PC-3 (cell line): ENCODE measurements around the gene MISP. TPM values are rescaled to one million over a fixed set of nuclear protein-coding genes. Genes with fewer than 3 reads are reported as not detected.

Experiments
- ATAC-seq: fragments of 200-7000 bp; cut with Tn5 transposase; 2 replicates; pipeline ENCODE4 v1.9.1; 2020; ENCODE audit warnings: mild to moderate bottlenecking, moderate library complexity
- BruUV-seq: library from RNA; stranded (reverse); fragments of 400-500 nt; replicated peaks from 2 replicates; lab custom pipeline; 2021; lab: Mats Ljungman, UMichigan
- CTCF ChIA-PET: fragments of 300-600 bp; sonication (Branson Sonifier 250); formaldehyde crosslinking; loops from one replicate; lab custom pipeline; 2022; ENCODE audit warnings: antibody characterized with exemption; lab: Charles Lee
- POLR2A ChIA-PET: fragments of 300-600 bp; sonication (Branson Sonifier 250); formaldehyde crosslinking; loops from one replicate; lab custom pipeline; 2022; ENCODE audit warnings: antibody characterized with exemption; ENCODE audit not compliant: unreplicated experiment; lab: Charles Lee
- DNase-seq: peaks from one replicate; pipeline ENCODE4 v3.0.0-alpha.2; 2015
- H2AFZ ChIP-seq: fragments of 300-600 bp; sonication (generic); 2 replicates; pipeline ENCODE4 v1.6.0; 2016; ENCODE audit warnings: antibody characterized with exemption, low read length
- H3F3A ChIP-seq: fragments of 300-600 bp; sonication (generic); one replicate; pipeline ENCODE4 v1.6.0; 2017; ENCODE audit warnings: antibody characterized with exemption, low read length, control low read depth, mild to moderate bottlenecking; ENCODE audit not compliant: unreplicated experiment
- H3K27ac ChIP-seq: fragments of 300-600 bp; sonication (generic); 2 replicates; pipeline ENCODE4 v1.5.1; 2016; ENCODE audit warnings: mild to moderate bottlenecking, low read length
- H3K27me3 ChIP-seq: fragments of 300-600 bp; sonication (generic); 2 replicates; pipeline ENCODE4 v1.6.1; 2016; ENCODE audit warnings: low read length, mixed read lengths
- H3K36me3 ChIP-seq: fragments of 300-600 bp; sonication (generic); 2 replicates; pipeline ENCODE4 v1.6.1; 2016; ENCODE audit warnings: low read depth, mixed run types, low read length, mixed read lengths
- H3K4me1 ChIP-seq: fragments of 300-600 bp; sonication (generic); 2 replicates; pipeline ENCODE4 v1.5.1; 2016; ENCODE audit warnings: low read length; ENCODE audit not compliant: insufficient read depth
- H3K4me2 ChIP-seq: fragments of 300-600 bp; sonication (generic); 2 replicates; pipeline ENCODE4 v1.6.0; 2016; ENCODE audit warnings: low read length
- H3K4me3 ChIP-seq: fragments of 300-600 bp; sonication (generic); 2 replicates; pipeline ENCODE4 v1.5.1; 2016; ENCODE audit warnings: mild to moderate bottlenecking, low read length, mixed read lengths
- H3K79me2 ChIP-seq: fragments of 300-600 bp; sonication (generic); 2 replicates; pipeline ENCODE4 v1.6.1; 2017; ENCODE audit warnings: low read length, mixed read lengths
- H3K9ac ChIP-seq: fragments of 300-600 bp; sonication (generic); 2 replicates; pipeline ENCODE4 v1.6.0; 2016; ENCODE audit warnings: mild to moderate bottlenecking, low read length
- H3K9me2 ChIP-seq: fragments of 300-600 bp; sonication (generic); replicated peaks from 2 replicates; pipeline ENCODE4 v1.6.1; 2016; ENCODE audit warnings: mixed run types, low read length, mixed read lengths
- H3K9me3 ChIP-seq: fragments of 300-600 bp; sonication (generic); 2 replicates; pipeline ENCODE4 v1.6.1; 2016; ENCODE audit warnings: low read length, mixed read lengths
- H4K20me1 ChIP-seq: fragments of 300-600 bp; sonication (generic); 2 replicates; pipeline ENCODE4 v1.6.1; 2016; ENCODE audit warnings: low read length, mixed read lengths
- CTCF ChIP-seq: fragments of 300-600 bp; sonication (generic); conservative IDR thresholded peaks from 2 replicates; pipeline ENCODE4 v1.5.1; 2017; ENCODE audit warnings: antibody characterized with exemption, low read depth, mild to moderate bottlenecking, low read length
- EZH2 ChIP-seq: fragments of 300-600 bp; sonication (generic); IDR thresholded peaks from one replicate; pipeline ENCODE4 v1.6.1; 2017; ENCODE audit warnings: antibody characterized with exemption, mild to moderate bottlenecking, low read length; ENCODE audit not compliant: unreplicated experiment
- EZH2phosphoT487 ChIP-seq: fragments of 300-600 bp; sonication (generic); IDR thresholded peaks from 2 replicates; pipeline ENCODE4 v1.6.1; 2018; ENCODE audit warnings: mild to moderate bottlenecking, antibody characterized with exemption, low read length, borderline replicate concordance
- intact Hi-C: fragments of 100-400 bp; cut with micrococcal nuclease; formaldehyde crosslinking; loops from 2 replicates; pipeline ENCODE4 v1.9.0; 2023
- total RNA-seq: library from RNA; depleted of rRNA; stranded (reverse); fragments of >200 nt; gene quantifications from 2 replicates; pipeline ENCODE4 v1.2.3, GENCODE V29; 2014

Gene MISP
- total RNA-seq, 1 experiment from 2014 or later: 115 TPM

GRCh38 chr19:803686-804418 is 52.9 kb downstream of the MISP start:
- Histone ChIP-seq H4K20me1 (peaks cover 88% of the 10 kb centered on the region), H3K36me3 (peaks cover 86% of the 10 kb centered on the region), H3F3A (no peaks in the 10 kb centered on the region), H3K27me3 (no peaks in the 10 kb centered on the region), H3K4me2 (no peak overlapping the region), H3K4me1 (peaks cover 26% of the 10 kb centered on the region), H3K4me3 (no peak overlapping the region), H3K79me2 (peaks cover 92% of the 10 kb centered on the region), H3K9me2 (no peaks in the 10 kb centered on the region), H3K9ac (no peak overlapping the region), H3K9me3 (no peaks in the 10 kb centered on the region), H2AFZ (no peak overlapping the region), H3K27ac (no peak overlapping the region)
- CTCF ChIA-PET: no interaction called here
- intact Hi-C loops: no loop called here
- POLR2A ChIA-PET: no interaction called here
- DNase-seq: no peak
- no peak for TF ChIP-seq EZH2phosphoT487
- no peak for TF ChIP-seq EZH2
- TF ChIP-seq CTCF: no peak
- no TSS peak for BruUV-seq
- ATAC-seq: no peak

GRCh38 chr19:804419-805165 is 53.7 kb downstream of the MISP start:
- Histone ChIP-seq H3F3A (no peaks in the 10 kb centered on the region), H2AFZ (no peak overlapping the region), H3K4me3 (no peak overlapping the region), H3K27me3 (no peaks in the 10 kb centered on the region), H3K4me2 (no peak overlapping the region), H3K36me3 (peaks cover 82% of the 10 kb centered on the region), H3K9ac (no peak overlapping the region), H3K79me2 (peaks cover 85% of the 10 kb centered on the region), H4K20me1 (peaks cover 81% of the 10 kb centered on the region), H3K27ac (no peak overlapping the region), H3K9me2 (no peaks in the 10 kb centered on the region), H3K9me3 (no peaks in the 10 kb centered on the region), H3K4me1 (peaks cover 22% of the 10 kb centered on the region)
- TF ChIP-seq EZH2: no peak
- TF ChIP-seq EZH2phosphoT487: no peak
- TF ChIP-seq CTCF: no peak
- intact Hi-C loops: no loop called here
- DNase-seq (no peak), ATAC-seq (no peak)
- ChIA-PET CTCF (no interaction called here), POLR2A (no interaction called here)
- BruUV-seq: no TSS peak

- Histone ChIP-seq H3K4me1 (peaks cover 17% of the 10 kb centered on the region), H4K20me1 (peaks cover 75% of the 10 kb centered on the region), H3K36me3 (peaks cover 82% of the 10 kb centered on the region), H3K9me2 (no peaks in the 10 kb centered on the region), H3K9me3 (no peaks in the 10 kb centered on the region), H3K79me2 (peaks cover 79% of the 10 kb centered on the region), H3K9ac (no peak overlapping the region), H2AFZ (no peak overlapping the region), H3K4me2 (no peak overlapping the region), H3K27me3 (no peaks in the 10 kb centered on the region), H3K4me3 (no peak overlapping the region), H3K27ac (no peak overlapping the region), H3F3A (no peaks in the 10 kb centered on the region)
- intact Hi-C loops: no loop called here
- ChIA-PET POLR2A (no interaction called here), CTCF (no interaction called here)
- BruUV-seq: no TSS peak
- ATAC-seq (no peak), DNase-seq (no peak)
- no peak for TF ChIP-seq CTCF
- TF ChIP-seq EZH2phosphoT487: no peak
- no peak for TF ChIP-seq EZH2
These were observed 54.2 kb downstream of the MISP start for GRCh38 chr19:805166-805551.
